ENCODE data around the gene GPR82. TPM values are rescaled to one million over a fixed set of nuclear protein-coding genes. Genes with fewer than 3 reads are reported as not detected.

Gene GPR82
- total and polyA plus RNA-seq, 4 donors, result 0.24 to 1.1 (median 0.42) TPM

DNA sequence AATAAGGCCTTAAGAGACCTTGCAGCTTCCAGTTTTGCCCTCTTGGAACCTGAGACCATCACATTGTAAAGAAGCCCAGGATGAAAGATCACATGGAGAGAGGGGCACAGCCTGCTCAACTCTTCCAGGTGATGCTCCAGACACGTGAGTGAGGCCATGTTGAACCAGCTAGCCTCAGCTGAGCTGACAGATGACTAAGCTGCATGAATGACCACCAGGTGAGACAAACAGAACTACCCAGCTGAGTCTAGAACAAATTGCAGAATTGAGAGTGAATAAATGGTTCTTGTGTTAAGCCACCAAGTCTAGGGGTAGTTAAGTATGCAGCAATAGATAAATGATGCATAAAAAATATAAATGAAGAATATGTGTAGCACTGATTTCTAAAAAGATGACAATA is 16.8 kb upstream of the GPR82 start:
- no peak overlapping the region for H3K27ac ChIP-seq (ENCODE audit: low read depth in 1 of 2, low read length in 1 of 2)
- no peak overlapping the region for H3K9ac ChIP-seq (ENCODE audit: insufficient read depth in 1 of 2, low read length in 2 of 2)
- 51 to 100% methylated on average over 1 of the region's 1 CpG for WGBS, 2 donors
- H3K9me3 ChIP-seq (ENCODE audit: control insufficient read depth in 4 of 4, insufficient read depth in 3 of 4, low read length in 3 of 4), result peaks cover 0 to 3% (median 0%) of the 10 kb centered on the region in 4 donors
- H3K27me3 ChIP-seq (ENCODE audit: control insufficient read depth in 3 of 3, insufficient read depth in 3 of 3, low read length in 2 of 3), result peaks cover 0 to 35% (median 6%) of the 10 kb centered on the region in 3 donors
- H3K4me3 ChIP-seq, result no peak overlapping the region
- TF ChIP-seq, protein P1, sequence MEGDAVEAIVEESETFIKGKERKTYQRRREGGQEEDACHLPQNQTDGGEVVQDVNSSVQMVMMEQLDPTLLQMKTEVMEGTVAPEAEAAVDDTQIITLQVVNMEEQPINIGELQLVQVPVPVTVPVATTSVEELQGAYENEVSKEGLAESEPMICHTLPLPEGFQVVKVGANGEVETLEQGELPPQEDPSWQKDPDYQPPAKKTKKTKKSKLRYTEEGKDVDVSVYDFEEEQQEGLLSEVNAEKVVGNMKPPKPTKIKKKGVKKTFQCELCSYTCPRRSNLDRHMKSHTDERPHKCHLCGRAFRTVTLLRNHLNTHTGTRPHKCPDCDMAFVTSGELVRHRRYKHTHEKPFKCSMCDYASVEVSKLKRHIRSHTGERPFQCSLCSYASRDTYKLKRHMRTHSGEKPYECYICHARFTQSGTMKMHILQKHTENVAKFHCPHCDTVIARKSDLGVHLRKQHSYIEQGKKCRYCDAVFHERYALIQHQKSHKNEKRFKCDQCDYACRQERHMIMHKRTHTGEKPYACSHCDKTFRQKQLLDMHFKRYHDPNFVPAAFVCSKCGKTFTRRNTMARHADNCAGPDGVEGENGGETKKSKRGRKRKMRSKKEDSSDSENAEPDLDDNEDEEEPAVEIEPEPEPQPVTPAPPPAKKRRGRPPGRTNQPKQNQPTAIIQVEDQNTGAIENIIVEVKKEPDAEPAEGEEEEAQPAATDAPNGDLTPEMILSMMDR (IDR thresholded peaks at IDR 0.05; ENCODE audit: control extremely low read depth, extremely low read depth), result no peak
- no peak for ATAC-seq (ENCODE audit: insufficient read depth, low FRiP score)
- no peaks in the 10 kb centered on the region for H3K4me1 ChIP-seq (ENCODE audit: control insufficient read depth in 5 of 5, insufficient read depth in 5 of 5, low read length in 5 of 5)
- no peaks in the 10 kb centered on the region for H3K36me3 ChIP-seq (ENCODE audit: control insufficient read depth in 4 of 4, insufficient read depth in 4 of 4, low read length in 4 of 4)
- DNase-seq, result no peak

DNA sequence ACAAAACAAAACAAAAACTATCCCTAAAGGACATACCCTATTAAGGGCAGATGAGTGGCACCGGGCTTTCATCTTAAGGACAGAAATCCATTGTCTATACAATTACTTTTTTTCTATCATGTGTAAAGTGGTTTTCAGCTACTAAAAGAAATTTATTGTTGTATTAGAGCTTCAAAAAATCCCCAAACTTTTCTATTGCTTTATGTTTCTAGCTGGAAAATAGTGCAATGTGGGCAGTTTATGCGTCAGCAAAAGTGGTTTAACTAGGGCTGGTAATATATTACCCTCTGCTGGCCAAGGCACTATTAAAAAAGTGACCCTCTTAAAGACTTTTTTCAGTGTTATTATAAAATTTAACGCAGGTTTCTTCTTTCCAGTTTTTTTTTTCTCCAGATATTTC is 15.5 kb upstream of the GPR82 start:
- 49 to 53% methylated on average over 3 of the region's 3 CpGs for WGBS, 2 donors
- no peaks in the 10 kb centered on the region for H3K36me3 ChIP-seq (ENCODE audit: control insufficient read depth in 4 of 4, insufficient read depth in 4 of 4, low read length in 4 of 4)
- TF ChIP-seq, protein P1 (IDR thresholded peaks at IDR 0.05; ENCODE audit: control extremely low read depth, extremely low read depth), result no peak

DNA sequence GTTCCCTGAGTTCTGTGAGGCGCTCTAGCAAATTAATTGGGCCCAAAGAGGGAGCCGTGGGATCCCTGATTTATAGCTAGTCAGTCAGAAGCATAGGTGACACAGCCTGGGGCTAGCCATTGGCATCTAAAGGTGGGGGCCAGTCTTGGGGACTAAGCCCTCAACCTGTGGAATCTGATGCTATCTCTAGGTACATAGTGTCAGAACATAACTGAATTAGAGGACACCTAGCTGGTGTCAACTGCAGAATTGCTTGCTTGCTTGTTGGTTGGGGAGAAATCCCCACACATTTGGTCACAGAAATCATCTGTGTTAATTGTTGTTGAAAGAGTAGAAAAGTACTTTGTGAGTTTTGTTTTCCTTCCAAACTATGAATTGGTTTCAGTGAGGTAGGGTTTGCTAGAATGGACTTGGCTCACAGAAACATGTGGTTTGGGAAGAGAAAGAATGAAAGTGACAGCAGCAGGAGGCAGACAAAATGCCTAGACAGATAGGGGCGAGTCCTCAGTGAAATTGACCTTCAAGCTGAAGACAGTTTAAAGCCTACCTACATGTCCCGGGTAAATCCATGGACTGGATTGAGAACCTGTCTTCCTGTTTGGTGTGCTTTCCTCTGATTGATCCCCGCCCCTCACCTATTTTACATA is 12.8 kb upstream of the GPR82 start:
- Histone ChIP-seq H3K9ac (ENCODE audit: insufficient read depth in 1 of 2, low read length in 2 of 2) (no peak overlapping the region), H3K36me3 (ENCODE audit: control insufficient read depth in 4 of 4, insufficient read depth in 4 of 4, low read length in 4 of 4) (no peaks in the 10 kb centered on the region), H3K4me1 (ENCODE audit: control insufficient read depth in 5 of 5, insufficient read depth in 5 of 5, low read length in 5 of 5) (no peaks in the 10 kb centered on the region), H3K9me3 (ENCODE audit: control insufficient read depth in 4 of 4, insufficient read depth in 3 of 4, low read length in 3 of 4) (peaks cover 0 to 5% (median 0%) of the 10 kb centered on the region in 4 donors), H3K27me3 (ENCODE audit: control insufficient read depth in 3 of 3, insufficient read depth in 3 of 3, low read length in 2 of 3) (peaks cover 0 to 35% (median 4%) of the 10 kb centered on the region in 3 donors), H3K4me3 (no peak overlapping the region), H3K27ac (ENCODE audit: low read depth in 1 of 2, low read length in 1 of 2) (no peak overlapping the region)
- ATAC-seq (ENCODE audit: insufficient read depth, low FRiP score) (no peak), DNase-seq (no peak)
- TF ChIP-seq, protein P1 (IDR thresholded peaks at IDR 0.05; ENCODE audit: control extremely low read depth, extremely low read depth), result no peak
- WGBS, 2 donors, result 83 to 99% methylated on average over 5 of the region's 5 CpGs

More for the DNA sequence above, 15.5 kb upstream of the GPR82 start:
- Histone ChIP-seq H3K9me3 (ENCODE audit: control insufficient read depth in 4 of 4, insufficient read depth in 3 of 4, low read length in 3 of 4) (peaks cover 0 to 3% (median 0%) of the 10 kb centered on the region in 4 donors), H3K9ac (ENCODE audit: insufficient read depth in 1 of 2, low read length in 2 of 2) (no peak overlapping the region), H3K4me3 (no peak overlapping the region), H3K27me3 (ENCODE audit: control insufficient read depth in 3 of 3, insufficient read depth in 3 of 3, low read length in 2 of 3) (peaks cover 0 to 35% (median 6%) of the 10 kb centered on the region in 3 donors), H3K4me1 (ENCODE audit: control insufficient read depth in 5 of 5, insufficient read depth in 5 of 5, low read length in 5 of 5) (no peaks in the 10 kb centered on the region), H3K27ac (ENCODE audit: low read depth in 1 of 2, low read length in 1 of 2) (no peak overlapping the region)
- DNase-seq (no peak), ATAC-seq (ENCODE audit: insufficient read depth, low FRiP score) (no peak)
